Esophagus muscularis mucosa (tissue), 4 donors: Measurements from ENCODE around the gene HDAC3. TPM values are rescaled to one million over a fixed set of nuclear protein-coding genes. Genes with fewer than 3 reads are reported as not detected.

Source experiments
- DNase-seq: peaks from one replicate; pipeline ENCODE4 v3.0.0-alpha.2; 2017; ENCODE audit errors: extremely low spot score
- H3K27ac ChIP-seq, 4 donors: fragments of 200-600 bp; sonication (generic); replicated peaks in 1 of 4; 1 replicate in 3 of 4; 2 replicates in 1 of 4; pipeline ENCODE4 v1.5.1; 2016 to 2019; ENCODE audit warnings: mild to moderate bottlenecking in 1 of 4
- H3K27me3 ChIP-seq, 4 donors: fragments of 200-600 bp; sonication (generic); one replicate each; pipeline versions ENCODE4 v1.5.1 to v1.6.0; 2016 to 2019
- H3K36me3 ChIP-seq, 4 donors: fragments of 200-600 bp; sonication (generic); one replicate each; pipeline ENCODE4 v1.5.1; 2016 to 2019
- H3K4me1 ChIP-seq, 4 donors: fragments of 200-600 bp; sonication (generic); one replicate each; pipeline ENCODE4 v1.5.1; 2016 to 2019
- H3K4me3 ChIP-seq, 4 donors: fragments of 200-600 bp; sonication (generic); 1 replicate in 2 of 4; 2 replicates in 2 of 4; pipeline ENCODE4 v1.5.1; 2016 to 2019; ENCODE audit warnings: mild to moderate bottlenecking in 4 of 4, moderate library complexity in 1 of 4
- H3K9me3 ChIP-seq, 4 donors: fragments of 200-600 bp; sonication (generic); 1 replicate in 3 of 4; 2 replicates in 1 of 4; pipeline ENCODE4 v1.5.1; 2016 to 2019
- EP300 ChIP-seq: sonication (generic); formaldehyde crosslinking; IDR thresholded peaks from one replicate; pipeline ENCODE4 v1.6.1; 2017; ENCODE audit warnings: antibody characterized with exemption
- POLR2A ChIP-seq: fragments of 450-650 bp; IDR thresholded peaks from one replicate; pipeline ENCODE4 v1.6.1; 2017; ENCODE audit warnings: antibody characterized with exemption, moderate library complexity, mild to moderate bottlenecking, low read depth
- POLR2AphosphoS5 ChIP-seq, 2 donors: sonication (generic); formaldehyde crosslinking; IDR thresholded peaks; one replicate each; pipeline ENCODE4 v1.6.1; 2017; ENCODE audit warnings: antibody characterized with exemption in 2 of 2
- WGBS: methylation state at CpG from one replicate; pipeline ENCODE4 v1.1.5; 2018; 5-methylcytosine and 5-hydroxymethylcytosine counted together
- intact Hi-C: fragments of 100-400 bp; cut with DNase I; formaldehyde crosslinking; loops from one replicate; pipeline ENCODE4 v1.15.1; 2023
- total RNA-seq, 4 donors: library from RNA; depleted of rRNA; stranded (reverse); fragments of >200 nt; gene quantifications; one replicate each; pipeline versions ENCODE4 v1.1.0 to v1.2.1, GENCODE V29; 2016
- TF ChIP-seq, protein P1 (sequence below), 3 experiments: fragments of 200-600 bp in 2 of 3; fragments of 450-650 bp in 1 of 3; sonication (generic) in 2 of 3; IDR thresholded peaks; one replicate each; pipeline ENCODE4 v1.5.1; 2017 to 2019; ENCODE audit warnings: antibody characterized with exemption in 3 of 3, mild to moderate bottlenecking in 2 of 3, moderate library complexity in 1 of 3

The HDAC3 gene
- total RNA-seq, 4 donors from 2014 or later, result 30.3 to 54.4 (median 44.3) TPM

DNA sequence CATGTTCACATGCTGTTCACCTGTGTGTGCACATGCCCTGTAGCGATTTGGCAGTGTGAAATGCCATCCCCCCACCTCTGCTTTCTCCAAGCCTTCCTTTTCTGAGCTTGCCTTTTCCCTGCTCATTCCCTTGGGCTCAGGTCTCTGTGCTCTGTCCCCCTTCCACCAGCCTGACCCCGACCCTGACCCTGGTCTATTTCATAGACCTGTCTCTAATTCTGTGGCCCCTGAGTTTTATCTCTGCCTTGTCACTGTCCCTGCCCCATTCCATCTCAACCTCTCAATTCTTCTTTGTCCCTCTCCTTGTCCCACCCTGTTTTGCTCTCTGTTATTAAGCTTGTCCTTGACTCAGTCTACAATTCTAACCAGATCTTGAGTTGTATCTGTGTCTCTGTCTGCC is 44.6 kb upstream of the HDAC3 start:
- 63% methylated on average over 2 of the region's 2 CpGs for WGBS
- intact Hi-C loops, result no loop called here

GRCh38 chr5:141680751-141681201 is 44.1 kb upstream of the HDAC3 start:
- H3K27me3 ChIP-seq, result peaks cover 0 to 12% (median 0%) of the 10 kb centered on the region in 4 donors
- 45% methylated on average over 6 of the region's 6 CpGs for WGBS
- H3K4me3 ChIP-seq, result peak overlapping the region; percentile 59 to 65 (median 63)
- intact Hi-C loops, result no loop called here
- H3K27ac ChIP-seq, result peak overlapping the region; percentile 74 to 78 (median 76)
- H3K9me3 ChIP-seq, result no peaks in the 10 kb centered on the region
- peaks cover 0 to 14% (median 0%) of the 10 kb centered on the region in 4 donors for H3K36me3 ChIP-seq
- DNase-seq, result no peak
- no peak for TF ChIP-seq POLR2A
- peak; percentile 33 to 50 for TF ChIP-seq POLR2AphosphoS5 (IDR thresholded peaks at IDR 0.05)
- peaks cover 12 to 42% (median 33%) of the 10 kb centered on the region in 4 donors for H3K4me1 ChIP-seq

More for the DNA sequence above, 44.6 kb upstream of the HDAC3 start:
- DNase-seq, result no peak
- Histone ChIP-seq H3K4me1 (peaks cover 12 to 42% (median 33%) of the 10 kb centered on the region in 4 donors), H3K27ac (peak overlapping the region; percentile 74 to 78 (median 76)), H3K27me3 (peaks cover 0 to 12% (median 0%) of the 10 kb centered on the region in 4 donors), H3K9me3 (no peaks in the 10 kb centered on the region), H3K36me3 (peaks cover 0 to 14% (median 0%) of the 10 kb centered on the region in 4 donors), H3K4me3 (peak overlapping the region; percentile 59 to 65 (median 63))
- TF ChIP-seq, protein P1, sequence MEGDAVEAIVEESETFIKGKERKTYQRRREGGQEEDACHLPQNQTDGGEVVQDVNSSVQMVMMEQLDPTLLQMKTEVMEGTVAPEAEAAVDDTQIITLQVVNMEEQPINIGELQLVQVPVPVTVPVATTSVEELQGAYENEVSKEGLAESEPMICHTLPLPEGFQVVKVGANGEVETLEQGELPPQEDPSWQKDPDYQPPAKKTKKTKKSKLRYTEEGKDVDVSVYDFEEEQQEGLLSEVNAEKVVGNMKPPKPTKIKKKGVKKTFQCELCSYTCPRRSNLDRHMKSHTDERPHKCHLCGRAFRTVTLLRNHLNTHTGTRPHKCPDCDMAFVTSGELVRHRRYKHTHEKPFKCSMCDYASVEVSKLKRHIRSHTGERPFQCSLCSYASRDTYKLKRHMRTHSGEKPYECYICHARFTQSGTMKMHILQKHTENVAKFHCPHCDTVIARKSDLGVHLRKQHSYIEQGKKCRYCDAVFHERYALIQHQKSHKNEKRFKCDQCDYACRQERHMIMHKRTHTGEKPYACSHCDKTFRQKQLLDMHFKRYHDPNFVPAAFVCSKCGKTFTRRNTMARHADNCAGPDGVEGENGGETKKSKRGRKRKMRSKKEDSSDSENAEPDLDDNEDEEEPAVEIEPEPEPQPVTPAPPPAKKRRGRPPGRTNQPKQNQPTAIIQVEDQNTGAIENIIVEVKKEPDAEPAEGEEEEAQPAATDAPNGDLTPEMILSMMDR (IDR thresholded peaks at IDR 0.05), result no peak
- no peak for TF ChIP-seq EP300

GRCh38 chr5:141680178-141680577 is 43.5 kb upstream of the HDAC3 start:
- peaks cover 0 to 17% (median 0%) of the 10 kb centered on the region in 4 donors for H3K36me3 ChIP-seq
- H3K9me3 ChIP-seq, result no peaks in the 10 kb centered on the region
- H3K27me3 ChIP-seq, result peaks cover 0 to 12% (median 0%) of the 10 kb centered on the region in 4 donors
- peaks cover 12 to 42% (median 33%) of the 10 kb centered on the region in 4 donors for H3K4me1 ChIP-seq
- intact Hi-C loops, result no loop called here
- H3K4me3 ChIP-seq, result peak overlapping the region in 2 of 4 donors; percentile 12 to 65
- DNase-seq, result no peak
- peak overlapping the region in 3 of 4 donors; percentile 2 to 53 (median 21) for H3K27ac ChIP-seq
- TF ChIP-seq POLR2A (no peak), POLR2AphosphoS5 (IDR thresholded peaks at IDR 0.05) (no peak), EP300 (no peak)
- TF ChIP-seq, protein P1 (IDR thresholded peaks at IDR 0.05), result no peak
- WGBS, result 94% methylated on average over 10 of the region's 16 CpGs

- intact Hi-C loops, result no loop called here
- peaks cover 0 to 12% (median 0%) of the 10 kb centered on the region in 4 donors for H3K27me3 ChIP-seq
- H3K36me3 ChIP-seq, result peaks cover 0 to 26% (median 3%) of the 10 kb centered on the region in 4 donors
- no peak overlapping the region for H3K4me3 ChIP-seq
- H3K9me3 ChIP-seq, result no peaks in the 10 kb centered on the region
- no peak for DNase-seq
- TF ChIP-seq POLR2AphosphoS5 (IDR thresholded peaks at IDR 0.05) (no peak), POLR2A (no peak), EP300 (no peak)
- TF ChIP-seq, protein P1 (IDR thresholded peaks at IDR 0.05), result no peak
- H3K4me1 ChIP-seq, result peaks cover 3 to 30% (median 28%) of the 10 kb centered on the region in 4 donors
- H3K27ac ChIP-seq, result no peak overlapping the region
Observed at GRCh38 chr5:141677415-141677814, 40.8 kb upstream of the HDAC3 start.

DNA sequence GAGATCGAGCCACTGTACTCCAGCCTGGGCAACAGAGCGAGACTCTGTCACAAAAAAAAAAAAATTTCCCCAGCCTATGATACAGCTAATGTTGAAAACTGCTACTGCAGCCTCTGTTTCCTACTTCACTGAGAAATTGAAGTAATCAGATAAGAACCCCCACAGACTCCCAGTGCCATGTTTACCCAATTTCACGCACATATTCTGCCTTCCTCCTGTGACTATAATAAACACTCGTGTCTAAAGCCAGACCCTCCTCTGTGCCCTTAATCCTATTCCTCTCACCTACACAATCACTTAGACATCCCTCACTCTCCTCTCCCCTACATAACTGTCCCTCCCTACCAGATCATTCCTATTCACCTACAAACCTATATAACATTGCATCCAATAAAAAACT is 39.0 kb upstream of the HDAC3 start:
- TF ChIP-seq POLR2A (no peak), EP300 (no peak), POLR2AphosphoS5 (IDR thresholded peaks at IDR 0.05) (no peak)
- TF ChIP-seq, protein P1 (IDR thresholded peaks at IDR 0.05), result no peak
- intact Hi-C loops, result no loop called here
- H3K9me3 ChIP-seq, result no peaks in the 10 kb centered on the region

More for the DNA sequence above, 39.0 kb upstream of the HDAC3 start:
- H3K4me1 ChIP-seq, result peaks cover 0 to 13% (median 11%) of the 10 kb centered on the region in 4 donors
- H3K36me3 ChIP-seq, result peaks cover 0 to 43% (median 11%) of the 10 kb centered on the region in 4 donors
- no peak for DNase-seq
- H3K4me3 ChIP-seq, result no peak overlapping the region
- peaks cover 0 to 8% (median 0%) of the 10 kb centered on the region in 4 donors for H3K27me3 ChIP-seq
- 88% methylated on average over 4 of the region's 4 CpGs for WGBS
- no peak overlapping the region for H3K27ac ChIP-seq
